ENCODE measurements around the gene TMCO4.
"Not testable (repeated sequence)": the region's sequence is repeated elsewhere in the genome, so short reads cannot be mapped to it uniquely, and the experiment has no call there.

Gene TMCO4

DNA sequence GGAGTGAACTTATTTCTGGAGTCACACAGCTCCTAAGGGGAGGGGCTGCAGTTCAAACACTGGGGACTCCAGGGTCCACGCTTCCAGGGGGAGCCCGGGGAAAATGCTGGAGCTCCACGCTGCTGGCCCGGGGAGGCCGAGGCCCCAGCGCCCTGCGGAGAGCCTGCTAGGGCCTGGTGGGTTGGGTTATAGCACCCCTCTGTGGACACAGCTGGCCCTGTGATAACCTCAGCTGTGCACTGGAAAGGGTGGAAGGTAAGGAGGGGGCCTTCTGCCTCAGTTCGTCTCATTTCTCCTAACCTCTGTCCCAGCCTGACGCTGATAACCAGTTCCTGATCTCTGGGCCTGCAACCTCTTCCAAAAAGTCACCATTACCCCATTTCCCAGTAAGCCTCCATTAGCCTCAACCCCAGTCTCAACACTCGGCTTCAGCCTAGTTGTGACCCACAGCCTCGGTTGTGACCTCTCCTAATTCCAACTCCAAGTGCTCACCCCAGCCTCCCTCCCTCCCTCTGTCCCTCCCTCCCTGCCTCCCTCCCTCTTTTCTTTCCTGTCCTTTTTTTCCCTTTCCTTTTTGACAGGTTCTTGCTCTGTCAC is 148.5 kb downstream of the TMCO4 start:
- DNase-seq = peak; percentile 41 to 59

DNA sequence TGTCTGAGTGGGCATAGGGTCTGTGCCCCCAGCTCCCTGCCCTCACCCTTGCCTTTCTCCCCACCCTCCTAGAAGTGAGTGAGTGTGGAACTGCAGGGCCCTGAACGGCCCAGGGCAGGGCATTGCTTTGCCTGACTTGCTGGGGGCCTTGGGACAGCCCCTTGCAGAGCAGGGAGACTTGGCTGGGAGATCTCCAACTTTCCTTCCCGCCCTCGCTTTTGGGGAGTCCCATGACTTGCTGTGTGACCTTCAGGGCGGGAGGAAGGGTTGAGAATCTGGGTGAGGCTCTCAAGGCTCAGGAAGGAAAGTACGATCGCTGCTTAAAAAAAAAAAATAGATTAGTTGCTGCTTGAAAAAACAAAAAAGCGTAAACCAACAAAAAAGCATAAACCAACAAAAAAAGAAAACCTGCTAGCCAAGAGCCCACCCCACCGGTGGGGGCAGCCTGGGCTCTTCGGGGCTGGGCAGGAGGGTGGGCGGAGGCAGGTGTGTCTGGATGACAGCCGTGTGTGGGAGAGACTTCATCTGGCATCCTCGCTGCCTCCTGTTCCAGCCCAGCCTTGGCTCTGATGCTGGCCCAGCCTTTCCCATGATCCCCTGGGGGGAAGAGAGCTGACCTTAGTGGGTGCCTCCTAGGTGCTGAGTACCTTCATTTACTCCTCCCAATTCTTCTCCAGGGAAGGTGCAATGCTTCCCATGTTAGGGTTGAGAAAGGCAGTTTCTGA is 149.1 kb downstream of the TMCO4 start:
- no peak for DNase-seq

GRCh38 chr1:19648689-19649088 is 151.0 kb downstream of the TMCO4 start:
- peak in 1 of 2 experiments; percentile 37 for DNase-seq

DNA sequence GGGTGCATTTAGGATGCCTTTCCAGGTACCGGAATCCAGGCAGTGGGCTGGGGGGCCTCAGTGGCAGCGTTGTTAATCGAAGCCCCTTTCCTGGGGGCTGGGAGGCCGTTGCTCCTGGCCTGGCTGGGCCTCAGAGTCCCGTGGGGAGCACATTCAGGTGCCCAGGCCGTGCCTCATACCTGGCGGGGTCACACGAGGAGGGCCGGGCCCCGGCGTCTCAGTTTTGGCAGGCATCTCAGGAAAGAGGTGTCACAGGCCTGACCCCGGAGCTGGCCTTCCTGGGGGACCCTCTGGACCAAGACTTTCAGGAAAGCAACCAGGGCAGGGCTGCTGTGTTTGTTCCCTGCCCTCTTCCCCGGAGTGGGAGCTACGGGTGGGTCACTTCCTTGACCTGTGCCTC is 151.5 kb downstream of the TMCO4 start:
- DNase-seq = no peak

DNA sequence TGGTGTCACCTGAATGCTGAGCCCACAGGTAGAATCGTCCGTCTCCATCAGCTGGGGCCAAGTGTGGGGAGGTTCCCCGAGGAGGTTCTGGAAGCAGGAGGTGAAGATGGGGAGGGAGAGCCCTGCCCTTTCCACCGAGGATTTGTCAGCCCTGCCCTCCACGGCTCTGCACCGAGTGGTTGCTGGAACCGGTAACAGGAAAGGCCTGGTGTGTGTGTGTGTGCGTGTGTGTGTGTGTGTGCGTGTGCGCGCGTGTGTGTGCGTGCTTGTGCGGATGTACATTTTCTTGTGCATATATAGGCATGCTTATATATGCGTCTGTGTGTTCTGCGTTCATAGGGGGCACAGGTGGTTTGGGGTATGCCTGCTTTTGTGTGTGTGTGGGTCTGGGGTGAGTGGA is 152.1 kb downstream of the TMCO4 start:
- no peak for DNase-seq

GRCh38 chr1:19646377-19647319 is 153.1 kb downstream of the TMCO4 start:
- DNase-seq = peak in 1 of 2 experiments; percentile 32

- DNase-seq = no peak
These were observed 154.1 kb downstream of the TMCO4 start for GRCh38 chr1:19645411-19646251.

DNA sequence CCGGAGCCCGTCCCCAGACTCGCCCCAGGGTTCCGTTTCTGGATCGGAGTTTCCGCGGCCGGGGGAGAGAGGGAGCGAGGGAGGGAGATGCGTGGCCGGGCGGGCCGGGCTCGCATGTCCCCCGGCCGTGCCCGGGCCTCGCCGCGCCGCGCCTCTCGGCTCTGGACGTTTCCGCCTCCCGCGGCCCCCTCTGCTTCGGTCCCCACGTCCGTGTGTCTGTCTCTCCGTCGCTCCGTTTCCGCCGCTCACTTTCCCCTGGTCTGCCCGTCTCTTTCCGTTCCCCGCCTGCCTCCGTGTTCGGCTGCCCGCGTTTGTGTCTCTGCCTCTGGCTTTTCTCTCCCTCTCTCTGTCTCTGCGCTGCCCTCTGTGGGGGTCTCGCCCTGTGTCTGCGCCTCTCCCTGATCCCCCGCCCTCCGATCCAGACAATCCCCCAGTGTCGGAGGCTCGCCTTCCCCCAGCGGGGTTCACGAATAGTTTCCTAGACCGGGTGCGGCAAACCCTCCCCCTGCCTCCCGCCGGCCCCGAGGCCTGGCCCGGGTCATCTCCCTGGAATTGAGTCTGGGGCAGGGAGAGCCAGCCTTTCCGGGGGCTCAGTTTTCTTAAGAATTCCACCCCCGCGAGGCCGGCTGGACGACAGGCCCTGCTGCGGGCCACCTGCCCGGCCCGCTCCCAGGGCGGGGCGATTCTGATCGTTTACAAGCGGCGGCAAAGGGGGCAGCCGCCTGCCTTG is 154.9 kb downstream of the TMCO4 start:
- DNase-seq = peak; percentile 60 to 70

DNA sequence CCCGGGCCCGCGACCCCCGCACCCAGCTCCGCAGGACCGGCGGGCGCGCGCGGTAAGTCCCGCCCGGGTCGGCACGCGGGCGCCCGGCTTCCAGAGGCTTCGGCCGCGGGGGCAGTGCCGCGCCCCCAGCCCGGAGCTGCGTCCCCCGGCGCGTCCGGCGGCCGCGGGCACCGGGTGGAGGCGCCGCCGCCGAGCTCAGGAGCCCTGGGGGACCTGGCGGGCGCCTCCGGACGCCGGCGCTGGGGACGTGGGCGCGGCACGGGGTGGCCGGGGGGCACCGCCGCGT is 155.4 kb downstream of the TMCO4 start:
- no peak for DNase-seq

DNA sequence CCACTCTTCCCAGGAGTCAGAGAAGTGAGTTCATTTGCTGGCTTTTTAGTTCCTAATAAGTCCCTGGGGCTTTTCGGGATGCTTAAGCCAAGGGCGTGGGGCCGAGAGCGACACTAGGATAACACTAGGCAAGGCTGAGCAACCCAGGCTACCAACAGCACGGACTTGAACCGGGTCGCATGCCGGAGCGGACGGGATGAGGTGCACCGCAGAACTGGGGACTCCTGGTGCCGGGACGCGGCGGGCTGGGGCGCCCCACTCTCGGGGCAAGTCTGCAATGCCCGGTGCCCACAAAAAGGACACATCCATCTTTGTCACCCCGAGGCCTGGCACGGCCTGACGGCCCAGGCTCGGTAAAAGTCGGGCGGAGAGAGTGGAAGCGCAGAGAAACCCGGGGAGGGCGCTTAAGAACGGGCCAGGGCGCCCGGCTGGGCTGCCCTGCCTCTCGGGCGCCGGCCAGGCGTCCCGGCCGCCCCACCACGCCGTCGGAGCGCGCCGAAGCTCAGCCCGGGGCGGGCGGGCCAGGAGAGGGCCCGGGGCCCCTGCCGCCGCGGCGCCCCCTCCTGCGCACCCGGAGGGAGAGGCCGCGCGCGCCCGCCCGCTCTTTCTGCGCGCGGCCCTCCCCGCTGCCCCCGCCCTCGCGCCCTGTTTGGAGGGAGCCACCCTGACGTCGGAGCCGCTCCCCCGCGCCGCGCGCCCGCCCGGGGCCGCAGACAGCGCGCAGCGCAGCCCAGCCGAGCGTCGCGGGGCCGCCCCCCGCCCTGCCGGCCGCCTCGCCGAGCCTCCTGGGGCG is 155.9 kb downstream of the TMCO4 start, which contains the start of gene NBL1:
Gene NBL1 (plus strand): TSS at position 710 of the 793 bp plus-strand sequence. CDS start 10,720 bp downstream, outside the sequence.
- peak; percentile 75 to 77 for DNase-seq

DNA sequence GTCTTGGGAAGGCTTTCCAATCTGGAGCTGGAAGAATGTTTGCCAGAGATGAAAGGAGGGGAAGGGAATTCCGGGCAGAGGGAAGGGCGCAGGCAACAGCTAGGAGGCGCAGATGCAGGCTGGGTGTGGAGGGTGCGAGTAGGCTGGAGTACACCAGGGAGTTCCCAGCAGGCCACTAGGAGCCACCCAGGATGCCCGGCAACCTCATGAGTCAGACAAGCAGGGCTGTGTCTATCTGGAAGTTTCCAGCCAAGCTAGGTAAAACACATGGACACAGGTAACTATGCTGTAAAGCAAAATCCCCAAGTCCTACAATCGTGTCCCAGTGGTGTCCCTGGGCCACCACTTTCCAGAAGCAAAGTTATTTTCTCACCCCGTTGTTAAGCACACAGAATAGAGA is 156.6 kb downstream of the TMCO4 start:
- no peak for DNase-seq

DNA sequence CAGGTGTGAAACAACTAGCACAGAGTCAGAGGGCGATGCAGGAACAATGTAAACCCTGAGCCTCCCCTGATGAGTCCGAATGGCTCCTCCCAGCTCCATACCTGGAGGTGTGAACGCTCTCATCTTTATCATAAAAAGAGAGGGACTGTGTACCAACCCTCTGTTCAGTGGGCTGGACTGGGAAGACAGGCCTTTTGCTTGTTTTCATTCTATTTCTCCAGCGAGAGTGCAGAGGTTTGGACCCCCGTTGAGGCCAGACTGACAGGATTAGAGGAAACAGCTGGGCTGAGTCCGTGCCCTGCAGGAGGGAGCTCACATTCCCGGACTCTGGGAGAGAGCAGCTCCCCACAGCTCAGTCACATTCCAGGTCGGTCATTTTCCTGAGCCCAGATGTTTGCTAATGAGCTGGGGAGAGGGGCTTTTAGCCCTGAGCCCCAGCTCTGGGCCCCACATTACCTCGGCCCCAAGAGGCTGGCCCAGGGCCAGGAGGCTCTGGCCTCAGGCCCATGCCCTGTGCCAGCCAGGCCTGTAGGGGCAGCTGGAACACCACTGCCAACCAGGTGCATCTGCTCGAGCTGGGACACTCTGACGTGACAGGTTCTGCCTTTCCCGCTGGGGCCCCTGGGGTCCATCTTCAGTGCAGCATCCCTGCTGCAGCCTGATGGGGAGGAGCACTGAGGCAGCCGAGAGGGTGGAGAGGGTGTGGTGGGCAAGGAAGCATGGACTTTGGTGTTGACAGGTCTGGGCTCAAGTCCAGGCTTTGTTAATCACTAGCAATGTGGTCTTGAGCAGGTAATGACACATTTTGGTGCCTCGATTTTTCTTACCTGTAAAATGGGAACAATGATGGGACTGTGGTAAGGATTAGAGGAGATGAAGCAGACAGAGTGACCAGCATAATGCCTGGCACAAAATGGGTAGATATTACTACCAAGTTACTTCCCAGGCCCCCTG is 159.1 kb downstream of the TMCO4 start:
- DNase-seq = no peak

DNA sequence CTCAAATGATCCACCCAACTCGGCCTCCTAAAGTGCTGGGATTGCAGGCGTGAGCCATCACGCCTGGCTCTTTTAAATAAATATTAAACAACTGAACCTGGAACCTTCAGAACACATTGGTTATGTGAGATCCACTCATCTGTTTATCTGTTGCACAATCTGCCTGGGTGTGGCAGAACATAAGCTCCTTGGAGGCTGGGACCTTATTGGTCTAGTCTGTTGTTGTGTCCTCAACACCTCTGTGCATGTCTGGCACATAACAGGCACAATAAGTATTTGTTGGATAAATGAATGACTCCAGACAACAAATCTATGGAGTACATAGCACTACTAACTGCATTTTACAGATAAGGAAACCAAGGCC is 159.7 kb downstream of the TMCO4 start:
- no peak for DNase-seq

GRCh38 chr1:19639228-19639627 is 160.5 kb downstream of the TMCO4 start:
- DNase-seq = not testable (repeated sequence)

DNA sequence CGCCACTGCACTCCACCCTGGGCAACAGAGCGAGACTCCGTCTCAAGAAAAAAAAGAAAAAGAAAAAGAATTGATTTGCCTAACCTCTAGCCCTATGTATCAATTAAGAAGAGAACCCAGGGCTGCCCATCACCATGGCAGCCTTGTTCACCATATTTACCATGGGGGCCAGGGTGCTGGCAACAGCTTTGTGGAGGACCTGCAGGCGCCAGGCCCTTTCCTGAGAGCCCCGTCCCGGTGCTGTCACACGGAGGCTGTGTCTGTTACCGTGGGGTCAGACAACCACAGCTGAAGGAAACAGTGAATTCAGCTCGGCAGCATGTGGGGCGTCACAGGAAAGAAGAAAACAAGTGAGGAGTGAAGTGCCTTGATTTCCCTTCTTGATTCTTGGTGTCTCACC is 162.1 kb downstream of the TMCO4 start:
- no peak for DNase-seq

DNA sequence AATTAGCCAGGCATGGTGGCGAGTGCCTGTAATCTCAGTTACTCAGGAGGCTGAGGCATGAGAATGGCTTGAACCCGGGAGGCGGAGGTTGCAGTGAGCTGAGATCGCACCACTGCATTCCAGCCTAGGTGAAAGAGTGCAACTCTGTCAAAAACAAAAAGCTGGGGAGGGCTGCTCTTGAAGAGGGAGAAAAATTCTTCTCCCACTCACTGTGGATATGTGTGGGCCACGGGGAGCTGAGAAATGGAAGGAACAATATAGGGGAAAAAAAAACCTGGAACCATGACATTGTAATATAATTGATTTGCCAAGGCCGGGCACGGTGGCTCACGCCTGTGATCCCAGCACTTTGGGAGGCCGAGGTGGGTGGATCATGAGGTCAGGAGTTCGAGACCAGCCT is 163.0 kb downstream of the TMCO4 start:
- DNase-seq = not testable (repeated sequence)

- no peak for DNase-seq
These were observed 163.7 kb downstream of the TMCO4 start for GRCh38 chr1:19636065-19636464.

GRCh38 chr1:19635646-19636045 is 164.1 kb downstream of the TMCO4 start:
- DNase-seq = no peak

DNA sequence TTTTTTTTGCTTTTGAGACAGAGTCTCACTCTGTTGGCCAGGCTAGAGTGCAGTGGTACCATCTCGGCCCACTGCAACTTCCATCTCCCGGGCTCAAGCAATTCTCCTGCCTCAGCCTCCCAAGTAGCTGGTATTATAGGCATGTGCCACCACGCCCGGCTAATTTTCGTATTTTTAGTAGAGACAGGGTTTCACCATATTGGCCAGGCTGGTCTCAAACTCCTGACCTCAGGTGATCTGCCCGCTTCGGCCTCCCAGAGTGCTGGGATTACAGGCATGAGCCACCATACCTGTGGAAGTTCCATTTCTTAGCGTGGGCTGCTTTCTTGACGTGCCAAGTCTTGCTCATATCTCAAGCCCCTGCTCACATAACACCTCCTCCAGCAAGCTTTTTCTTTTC is 164.7 kb downstream of the TMCO4 start:
- DNase-seq = not testable (repeated sequence)

DNA sequence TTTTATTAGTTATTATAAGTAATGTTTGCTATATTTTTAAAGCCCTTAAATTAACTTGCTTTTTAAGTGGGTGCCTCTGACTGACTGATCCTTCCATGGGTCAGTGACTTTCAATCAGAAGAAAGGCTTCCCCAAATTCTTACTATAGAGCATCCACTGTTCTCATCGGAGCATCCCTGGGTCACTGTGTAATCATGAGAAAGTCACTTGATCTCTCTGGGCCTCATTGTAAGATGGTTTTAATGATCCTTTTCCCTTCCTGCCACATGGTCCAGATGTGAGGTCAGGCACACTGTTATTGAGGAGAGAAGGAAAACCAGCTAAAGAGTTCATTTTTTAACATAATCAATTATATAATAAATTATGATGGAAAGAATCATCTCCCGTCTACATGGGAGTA is 166.6 kb downstream of the TMCO4 start:
- no peak for DNase-seq

All from activated CD4-positive, alpha-beta T cell treated with anti-CD3 and anti-CD28 coated beads, Interleukin-2, amount 50 U/mL, for 48 hours (primary cell).